SK-N-SH (cell line): Measurements from ENCODE around the gene PRIM1. TPM values are rescaled to one million over a fixed set of nuclear protein-coding genes. Genes with fewer than 3 reads are reported as not detected.

ENCODE experiments used
- CTCF ChIA-PET: fragments of 300-600, 350-600 bp; formaldehyde crosslinking; extraction: SDS; loops from one replicate; lab custom pipeline; 2021; lab: Yijun Ruan, JAX
- POLR2A ChIA-PET: fragments of 350-600 bp; sonication (Branson Sonifier 250); formaldehyde crosslinking; extraction: SDS; loops from one replicate; lab custom pipeline; 2020; ENCODE audit warnings: antibody characterized with exemption, inconsistent platforms; lab: Yijun Ruan, JAX
- DNase-seq: peaks from one replicate; pipeline ENCODE4 v3.0.0; 2012
- H2AFZ ChIP-seq: fragments of 200-600 bp; sonication (generic); 2 replicates; pipeline ENCODE4 v1.8.1; 2016; ENCODE audit warnings: antibody characterized with exemption, mild to moderate bottlenecking, low read depth
- H3F3A ChIP-seq: fragments of 200-600 bp; sonication (generic); replicated peaks from 2 replicates; pipeline ENCODE3; 2016; ENCODE audit warnings: antibody characterized with exemption, mild to moderate bottlenecking; ENCODE audit not compliant: insufficient read depth
- H3K27ac ChIP-seq, 2 experiments: fragments of 200-500 bp in 1 of 2; fragments of 200-600 bp in 1 of 2; sonication (Bioruptor generic) in 1 of 2; sonication (generic), shearing (Covaris generic) in 1 of 2; 2 replicates each; pipeline versions ENCODE4 v1.5.1 to v1.6.1; 2014 to 2016; ENCODE audit warnings: low read depth in 2 of 2, inconsistent platforms in 1 of 2, low read length in 1 of 2, mild to moderate bottlenecking in 1 of 2, mixed read lengths in 1 of 2
- H3K27me3 ChIP-seq: fragments of 200-600 bp; sonication (generic), shearing (Covaris generic); 2 replicates; pipeline ENCODE4 v1.6.1; 2016; ENCODE audit warnings: mixed run types; ENCODE audit not compliant: insufficient read depth
- H3K36me3 ChIP-seq, 2 experiments: fragments of 200-500 bp in 1 of 2; fragments of 200-600 bp in 1 of 2; sonication (Bioruptor generic) in 1 of 2; sonication (generic) in 1 of 2; replicated peaks in 1 of 2; 2 replicates each; pipeline versions ENCODE3 to v1.5.1; 2014 to 2016; ENCODE audit warnings: low read length in 1 of 2, mild to moderate bottlenecking in 1 of 2; ENCODE audit not compliant: insufficient read depth in 2 of 2, control insufficient read depth in 1 of 2
- H3K4me1 ChIP-seq, 2 experiments: fragments of 200-500 bp in 1 of 2; fragments of 200-600 bp in 1 of 2; sonication (Bioruptor generic) in 1 of 2; sonication (generic), shearing (Covaris generic) in 1 of 2; 2 replicates each; pipeline versions ENCODE4 v1.5.1 to v1.6.1; 2014 to 2016; ENCODE audit warnings: low read depth in 1 of 2, low read length in 1 of 2, mixed run types in 1 of 2; ENCODE audit not compliant: insufficient read depth in 2 of 2, control insufficient read depth in 1 of 2
- H3K4me2 ChIP-seq: fragments of 200-600 bp; sonication (generic), shearing (Covaris generic); 2 replicates; pipeline ENCODE4 v1.6.1; 2017; ENCODE audit warnings: mixed run types
- H3K4me3 ChIP-seq, 2 experiments: fragments of 200-500 bp in 1 of 2; fragments of 200-600 bp in 1 of 2; sonication (Bioruptor generic) in 1 of 2; sonication (generic), shearing (Covaris generic) in 1 of 2; 2 replicates each; pipeline versions ENCODE4 v1.5.1 to v1.8.1; 2014 to 2016; ENCODE audit warnings: low read depth in 2 of 2, inconsistent platforms in 1 of 2, low read length in 1 of 2, mild to moderate bottlenecking in 1 of 2, mixed read lengths in 1 of 2, moderate library complexity in 1 of 2
- H3K79me2 ChIP-seq: fragments of 200-600 bp; sonication (generic); 2 replicates; pipeline ENCODE4 v1.8.1; 2017; ENCODE audit warnings: mild to moderate bottlenecking; ENCODE audit not compliant: insufficient read depth
- H3K9ac ChIP-seq: fragments of 200-600 bp; sonication (generic); 2 replicates; pipeline ENCODE4 v1.6.1; 2017; ENCODE audit warnings: mixed run types
- H3K9me2 ChIP-seq: fragments of 200-600 bp; sonication (generic); 2 replicates; pipeline ENCODE4 v1.6.1; 2017; ENCODE audit warnings: mixed run types
- H3K9me3 ChIP-seq: fragments of 200-600 bp; sonication (generic); 2 replicates; pipeline ENCODE4 v1.6.1; 2017; ENCODE audit warnings: mixed run types, mild to moderate bottlenecking, moderate library complexity
- H4K20me1 ChIP-seq: fragments of 200-600 bp; sonication (generic); 2 replicates; pipeline ENCODE4 v1.6.1; 2017; ENCODE audit warnings: mild to moderate bottlenecking, mixed run types; ENCODE audit not compliant: insufficient read depth
- CHD2 ChIP-seq: fragments of 150-350 bp; IDR thresholded peaks from 2 replicates; pipeline ENCODE4 v1.6.1; 2018; ENCODE audit warnings: low read length; ENCODE audit not compliant: partially characterized antibody
- ELF1 ChIP-seq: IDR thresholded peaks from 2 replicates; pipeline ENCODE4 v1.4.0; 2012
- GABPA ChIP-seq: IDR thresholded peaks from 2 replicates; pipeline ENCODE4 v1.4.0; 2012; ENCODE audit warnings: low read depth, mild to moderate bottlenecking
- GATA2 ChIP-seq: sonication (generic); formaldehyde crosslinking; IDR thresholded peaks from 2 replicates; pipeline ENCODE4 v1.5.0; 2020; ENCODE audit warnings: mild to moderate bottlenecking, missing genetic modification reagents
- JUND ChIP-seq: IDR thresholded peaks from 2 replicates; pipeline ENCODE4 v1.4.0; 2012
- MEF2A ChIP-seq: IDR thresholded peaks from 2 replicates; pipeline ENCODE4 v1.4.0; 2012; ENCODE audit warnings: low read depth, borderline replicate concordance
- MXI1 ChIP-seq: IDR thresholded peaks from 2 replicates; pipeline ENCODE4 v1.6.1; 2012; ENCODE audit warnings: mild to moderate bottlenecking, low read depth, low read length, improper control_type of control experiment
- NRF1 ChIP-seq: IDR thresholded peaks from 2 replicates; pipeline ENCODE4 v1.6.1; 2012; ENCODE audit warnings: low read depth, mild to moderate bottlenecking, low read length
- PBX3 ChIP-seq: IDR thresholded peaks from 2 replicates; pipeline ENCODE4; 2012
- POLR2AphosphoS5 ChIP-seq: IDR thresholded peaks from 2 replicates; pipeline ENCODE4 v1.6.1; 2012; ENCODE audit warnings: low read depth, low read length
- RAD21 ChIP-seq: IDR thresholded peaks from 2 replicates; pipeline ENCODE4 v1.6.1; 2012; ENCODE audit warnings: mild to moderate bottlenecking, low read length
- SIN3A ChIP-seq: IDR thresholded peaks from 2 replicates; pipeline ENCODE4 v1.6.1; 2012; ENCODE audit warnings: low read depth, mild to moderate bottlenecking, low read length, moderate library complexity, borderline replicate concordance
- TAF1 ChIP-seq: IDR thresholded peaks from 2 replicates; pipeline ENCODE4 v1.6.1; 2012; ENCODE audit warnings: low read depth, mild to moderate bottlenecking, low read length, moderate library complexity, borderline replicate concordance
- TCF12 ChIP-seq: IDR thresholded peaks from 2 replicates; pipeline ENCODE4 v1.4.0; 2012
- WGBS: methylation state at CpG from one replicate; pipeline ENCODE4 v1.1.6; 2017; ENCODE audit warnings: low lambda C conversion rate; 5-methylcytosine and 5-hydroxymethylcytosine counted together
- polyA plus RNA-seq, 3 experiments: library from polyadenylated mRNA; depleted of rRNA; stranded (reverse); fragments of >200 nt; gene quantifications; 2 replicates each; pipeline ENCODE4 v1.2.3, GENCODE V29; 2012
- TF ChIP-seq, protein P1 (sequence below): IDR thresholded peaks from 2 replicates; pipeline ENCODE4 v1.4.0; 2012; ENCODE audit warnings: low read depth
- TF ChIP-seq, protein P2 (sequence below): IDR thresholded peaks from 2 replicates; pipeline ENCODE4 v1.4.0; 2012; ENCODE audit warnings: low read depth, borderline replicate concordance
- TF ChIP-seq, protein P3 (sequence below): fragments of 150-350 bp; IDR thresholded peaks from 2 replicates; pipeline ENCODE4 v1.6.1; 2016; ENCODE audit warnings: mild to moderate bottlenecking, low read depth, low read length
- TF ChIP-seq, protein P4 (sequence below): fragments of 200-600 bp; sonication (generic); IDR thresholded peaks from 2 replicates; pipeline ENCODE4 v1.6.1; 2017; ENCODE audit warnings: antibody characterized with exemption, mild to moderate bottlenecking, moderate library complexity

Gene PRIM1
- polyA plus RNA-seq (2012; rRNA removed) = 10.3 and 10.9 TPM in 2 replicates
- 10.1 and 13.0 TPM in 2 replicates for polyA plus RNA-seq (2012; cell fraction: cytosol; rRNA removed)
- polyA plus RNA-seq (2012; cell fraction: nucleus; rRNA removed) = 9.2 and 15.5 TPM in 2 replicates

- CTCF ChIA-PET = interaction anchor here (0.9 to 4.2 kb wide), 5 partner anchors 12 to 329 kb away, joined by 3 to 31 read pairs (median 4); no protein-coding TSS in a partner anchor
- TF ChIP-seq TAF1 (peak; percentile 50), POLR2AphosphoS5 (peak; percentile 79), CHD2 (peak; percentile 76), ELF1 (peak; percentile 33; the same call in 1 of the 2 replicates), JUND (no peak), PBX3 (0 out of 2 replicates have a peak, but pooled peaks have one; percentile 4), SIN3A (0 out of 2 replicates have a peak, but pooled peaks have one; percentile 11), GABPA (peak; percentile 25; the same call in 1 of the 2 replicates), NRF1 (peak; percentile 73), MXI1 (peak; percentile 55; the same call in 1 of the 2 replicates), MEF2A (no peak)
- TF ChIP-seq, protein P1, sequence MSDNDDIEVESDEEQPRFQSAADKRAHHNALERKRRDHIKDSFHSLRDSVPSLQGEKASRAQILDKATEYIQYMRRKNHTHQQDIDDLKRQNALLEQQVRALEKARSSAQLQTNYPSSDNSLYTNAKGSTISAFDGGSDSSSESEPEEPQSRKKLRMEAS = peak; percentile 84; the same call in 1 of the 2 replicates
- TF ChIP-seq, protein P2, sequence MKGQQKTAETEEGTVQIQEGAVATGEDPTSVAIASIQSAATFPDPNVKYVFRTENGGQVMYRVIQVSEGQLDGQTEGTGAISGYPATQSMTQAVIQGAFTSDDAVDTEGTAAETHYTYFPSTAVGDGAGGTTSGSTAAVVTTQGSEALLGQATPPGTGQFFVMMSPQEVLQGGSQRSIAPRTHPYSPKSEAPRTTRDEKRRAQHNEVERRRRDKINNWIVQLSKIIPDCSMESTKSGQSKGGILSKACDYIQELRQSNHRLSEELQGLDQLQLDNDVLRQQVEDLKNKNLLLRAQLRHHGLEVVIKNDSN = no peak
- POLR2A ChIA-PET = interaction anchor here (0.5 to 0.6 kb wide), 2 partner anchors 27 to 372 kb away, joined by 3 to 4 read pairs; partner anchors contain the start of gene NACA
Measured at GRCh38 chr12:56751712-56752598, at the start of gene PRIM1. TSS of gene PRIM1 (minus strand) at chr12:56752323. CDS start at chr12:56752298, 25 bp downstream.

DNA sequence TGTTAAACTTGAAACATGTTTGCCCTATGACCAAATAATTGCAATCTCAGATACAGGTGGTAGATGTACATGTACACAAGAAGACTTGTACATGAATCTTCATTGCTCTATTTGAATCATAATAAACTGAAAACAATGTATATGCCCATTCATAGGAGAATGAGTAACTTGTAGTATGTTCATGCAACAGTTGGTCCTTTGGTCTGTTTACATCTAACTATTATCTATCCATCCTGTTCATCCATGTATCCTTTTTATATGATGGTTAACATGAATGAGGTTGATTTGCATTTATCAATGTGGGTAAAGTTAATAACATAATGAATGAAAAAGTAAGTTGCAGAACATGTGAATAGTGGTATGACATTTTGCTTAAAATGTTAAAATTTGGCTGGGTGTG is 48.1 kb upstream of the PRIM1 start:
- H3K4me2 ChIP-seq = no peak overlapping the region
- no peaks in the 10 kb centered on the region for H3K9me2 ChIP-seq
- no peaks in the 10 kb centered on the region for H3F3A ChIP-seq
- no peak overlapping the region for H3K27ac ChIP-seq
- H3K4me1 ChIP-seq = no peaks in the 10 kb centered on the region
- CTCF ChIA-PET = no interaction called here
- H3K9me3 ChIP-seq = no peaks in the 10 kb centered on the region
- no peak overlapping the region for H2AFZ ChIP-seq
- H4K20me1 ChIP-seq = no peaks in the 10 kb centered on the region
- no peaks in the 10 kb centered on the region for H3K79me2 ChIP-seq
- H3K9ac ChIP-seq = no peak overlapping the region
- DNase-seq = no peak
- POLR2A ChIA-PET = no interaction called here
- no peaks in the 10 kb centered on the region for H3K36me3 ChIP-seq
- H3K4me3 ChIP-seq = no peak overlapping the region
- H3K27me3 ChIP-seq = no peaks in the 10 kb centered on the region; the same call in 1 of the 2 replicates
- TF ChIP-seq, protein P2 = no peak
- TF ChIP-seq CHD2 (no peak), POLR2AphosphoS5 (no peak), GATA2 (CRISPR knock-in tag) (no peak), TCF12 (no peak), JUND (no peak), RAD21 (no peak), MEF2A (no peak), ELF1 (no peak)
- TF ChIP-seq, protein P3, sequence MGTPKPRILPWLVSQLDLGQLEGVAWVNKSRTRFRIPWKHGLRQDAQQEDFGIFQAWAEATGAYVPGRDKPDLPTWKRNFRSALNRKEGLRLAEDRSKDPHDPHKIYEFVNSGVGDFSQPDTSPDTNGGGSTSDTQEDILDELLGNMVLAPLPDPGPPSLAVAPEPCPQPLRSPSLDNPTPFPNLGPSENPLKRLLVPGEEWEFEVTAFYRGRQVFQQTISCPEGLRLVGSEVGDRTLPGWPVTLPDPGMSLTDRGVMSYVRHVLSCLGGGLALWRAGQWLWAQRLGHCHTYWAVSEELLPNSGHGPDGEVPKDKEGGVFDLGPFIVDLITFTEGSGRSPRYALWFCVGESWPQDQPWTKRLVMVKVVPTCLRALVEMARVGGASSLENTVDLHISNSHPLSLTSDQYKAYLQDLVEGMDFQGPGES = no peak
- TF ChIP-seq, protein P1 = no peak
- TF ChIP-seq, protein P4, sequence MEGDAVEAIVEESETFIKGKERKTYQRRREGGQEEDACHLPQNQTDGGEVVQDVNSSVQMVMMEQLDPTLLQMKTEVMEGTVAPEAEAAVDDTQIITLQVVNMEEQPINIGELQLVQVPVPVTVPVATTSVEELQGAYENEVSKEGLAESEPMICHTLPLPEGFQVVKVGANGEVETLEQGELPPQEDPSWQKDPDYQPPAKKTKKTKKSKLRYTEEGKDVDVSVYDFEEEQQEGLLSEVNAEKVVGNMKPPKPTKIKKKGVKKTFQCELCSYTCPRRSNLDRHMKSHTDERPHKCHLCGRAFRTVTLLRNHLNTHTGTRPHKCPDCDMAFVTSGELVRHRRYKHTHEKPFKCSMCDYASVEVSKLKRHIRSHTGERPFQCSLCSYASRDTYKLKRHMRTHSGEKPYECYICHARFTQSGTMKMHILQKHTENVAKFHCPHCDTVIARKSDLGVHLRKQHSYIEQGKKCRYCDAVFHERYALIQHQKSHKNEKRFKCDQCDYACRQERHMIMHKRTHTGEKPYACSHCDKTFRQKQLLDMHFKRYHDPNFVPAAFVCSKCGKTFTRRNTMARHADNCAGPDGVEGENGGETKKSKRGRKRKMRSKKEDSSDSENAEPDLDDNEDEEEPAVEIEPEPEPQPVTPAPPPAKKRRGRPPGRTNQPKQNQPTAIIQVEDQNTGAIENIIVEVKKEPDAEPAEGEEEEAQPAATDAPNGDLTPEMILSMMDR = no peak

More at GRCh38 chr12:56751712-56752598, at the start of gene PRIM1:
- Histone ChIP-seq H3K4me3 (peak within 1 kb of the TSS; percentile 69 to 78), H4K20me1 (no peaks in the 10 kb centered on the region), H3K4me2 (peak within 1 kb of the TSS; percentile 82), H3K27me3 (no peaks in the 10 kb centered on the region), H3K9ac (peak within 1 kb of the TSS; percentile 82), H3F3A (peaks cover 7% of the 10 kb centered on the region), H3K9me3 (no peaks in the 10 kb centered on the region), H3K27ac (peak within 1 kb of the TSS; percentile 44 to 72), H3K4me1 (no peaks in the 10 kb centered on the region; a peak in 1 of 4 replicates), H2AFZ (peak within 1 kb of the TSS; percentile 98), H3K79me2 (peaks cover 15% of the 10 kb centered on the region), H3K36me3 (peaks cover 2 to 8% of the 10 kb centered on the region in 2 experiments), H3K9me2 (no peaks in the 10 kb centered on the region)
- peak; percentile 96 for DNase-seq
- WGBS = 1% methylated on average over 40 of the region's 64 CpGs
